Measurements from ENCODE around the gene CD47. TPM values are rescaled to one million over a fixed set of nuclear protein-coding genes. Genes with fewer than 3 reads are reported as not detected.

Gene CD47
- total RNA-seq, 2 experiments from 2014 or later = 58.6 to 104 TPM

- ATAC-seq (peak; percentile 33), DNase-seq (peak; percentile 70)
- Mint-ChIP-seq H3K4me1 (peaks cover 74% of the 10 kb centered on the region), H3K27me3 (no peaks in the 10 kb centered on the region), H3K36me3 (ENCODE audit: low read depth) (peaks cover 62% of the 10 kb centered on the region), H3K4me3 (peak overlapping the region; percentile 93), H3K9me3 (ENCODE audit: low read depth) (peaks cover 10% of the 10 kb centered on the region), H3K27ac (peak overlapping the region; percentile 99)
- ChIA-PET POLR2A (interaction anchor here (0.5 to 6.9 kb wide), 3 partner anchors 31 to 193 kb away, joined by 3 to 78 read pairs (median 4); partner anchors contain the start of gene CD47), CTCF (interaction anchor here (0.8 to 1.9 kb wide), 4 partner anchors 10 to 41 kb away, joined by 3 to 5 read pairs (median 4); no protein-coding TSS in a partner anchor)
- intact Hi-C loops (cut with DNase I, micrococcal nuclease) = loop anchor here (5.0 to 10.0 kb wide), 5 partner anchors 175 to 707 kb away; no protein-coding TSS in a partner anchor
Observed at GRCh38 chr3:108127301-108127988, 36.6 kb upstream of the CD47 start.

- Mint-ChIP-seq H3K27me3 (no peaks in the 10 kb centered on the region), H3K27ac (peak overlapping the region; percentile 96), H3K4me3 (peak overlapping the region; percentile 93), H3K36me3 (ENCODE audit: low read depth) (peaks cover 51% of the 10 kb centered on the region), H3K4me1 (peaks cover 71% of the 10 kb centered on the region), H3K9me3 (ENCODE audit: low read depth) (peaks cover 10% of the 10 kb centered on the region)
- intact Hi-C loops (cut with DNase I, micrococcal nuclease) = loop anchor here (5.0 to 10.0 kb wide), 5 partner anchors 176 to 708 kb away; no protein-coding TSS in a partner anchor
- no peak for ATAC-seq
- ChIA-PET CTCF (interaction anchor here (1.0 to 1.9 kb wide), 4 partner anchors 11 to 97 kb away, joined by 3 to 5 read pairs (median 4); partner anchors contain the start of gene IFT57), POLR2A (interaction anchor here (1.1 to 6.9 kb wide), 4 partner anchors 8 to 96 kb away, joined by 3 to 78 read pairs (median 6); partner anchors contain the start of genes CD47 and IFT57)
- no peak for DNase-seq
Observed at GRCh38 chr3:108126348-108126747, 35.5 kb upstream of the CD47 start.

DNA sequence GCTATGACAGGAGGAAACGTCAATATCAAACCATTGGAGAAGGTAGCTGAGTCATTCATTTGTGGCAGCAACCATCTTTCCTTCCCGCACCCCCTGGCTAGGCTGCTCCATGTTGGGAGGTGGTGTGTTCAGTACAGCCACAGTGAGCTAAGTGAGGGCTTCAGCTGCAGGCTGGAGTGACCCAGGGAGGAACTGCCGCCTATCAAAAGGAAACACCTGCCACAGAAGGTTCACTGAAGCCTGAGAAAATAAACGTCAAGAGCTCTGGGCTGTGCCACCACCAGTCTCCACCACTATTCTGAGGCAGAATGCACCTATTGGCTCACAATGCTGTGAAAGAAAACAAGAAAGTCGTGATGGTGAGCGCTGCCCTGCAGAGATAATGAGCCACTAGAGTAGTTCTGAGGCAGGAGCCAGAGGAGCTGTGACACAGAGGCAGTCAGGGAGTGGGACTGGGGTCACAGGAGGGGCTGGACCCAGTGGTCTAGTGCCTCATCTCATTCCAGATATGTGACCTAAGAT, 34.8 kb upstream of the CD47 start:
- H3K4me3 Mint-ChIP-seq = peak overlapping the region; percentile 93
- POLR2A ChIA-PET = interaction anchor here (0.8 to 6.9 kb wide), 8 partner anchors 9 to 263 kb away, joined by 3 to 78 read pairs (median 6); partner anchors contain the start of genes CD47 and IFT57

DNA sequence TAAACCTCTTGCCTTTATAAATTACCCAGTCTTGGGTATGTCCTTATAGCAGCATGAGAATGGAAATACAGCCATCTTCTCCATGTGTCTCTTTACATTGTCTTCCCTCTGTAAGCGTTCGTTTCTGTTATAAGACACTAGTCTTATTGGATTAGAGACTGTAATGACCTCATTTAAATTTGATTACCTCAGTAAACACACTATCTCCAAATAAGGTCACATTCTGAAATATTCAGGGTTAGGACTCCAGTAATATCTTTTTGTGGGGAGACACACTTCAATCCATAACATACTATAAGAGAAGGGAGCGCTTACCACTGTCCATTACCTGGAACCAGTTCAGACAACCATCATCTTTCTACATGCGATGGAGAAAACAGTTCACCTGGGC, 34.3 kb upstream of the CD47 start:
- Mint-ChIP-seq H3K36me3 (ENCODE audit: low read depth) (peaks cover 40% of the 10 kb centered on the region), H3K27ac (peak overlapping the region; percentile 96), H3K27me3 (no peaks in the 10 kb centered on the region), H3K4me1 (peaks cover 65% of the 10 kb centered on the region), H3K4me3 (peak overlapping the region; percentile 93), H3K9me3 (ENCODE audit: low read depth) (peaks cover 10% of the 10 kb centered on the region)
- ChIA-PET POLR2A (interaction anchor here (0.8 to 6.9 kb wide), 7 partner anchors 24 to 263 kb away, joined by 4 to 78 read pairs (median 6); partner anchors contain the start of genes CD47 and IFT57), CTCF (interaction anchor here (0.6 to 0.7 kb wide), 2 partner anchors 194 to 696 kb away, joined by 3 read pairs; no protein-coding TSS in a partner anchor)
- intact Hi-C loops (cut with DNase I, micrococcal nuclease) = loop anchor here (1.0 to 10.0 kb wide), 10 partner anchors 9 to 710 kb away; partner anchors contain the start of genes IFT57 (in 2 of the 2), CIP2A (in 1 of the 2) and DZIP3 (in 1 of the 2)
- no peak for DNase-seq
- ATAC-seq = peak; percentile 3

More for the DNA sequence above, 34.8 kb upstream of the CD47 start:
- intact Hi-C loops (cut with DNase I, micrococcal nuclease) = loop anchor here (1.0 to 10.0 kb wide), 10 partner anchors 9 to 709 kb away; partner anchors contain the start of genes IFT57 (in 2 of the 2), CIP2A (in 1 of the 2) and DZIP3 (in 1 of the 2)
- H3K36me3 Mint-ChIP-seq (ENCODE audit: low read depth) = peaks cover 44% of the 10 kb centered on the region
- DNase-seq (peak; percentile 74), ATAC-seq (peak; percentile 39)
- H3K27me3 Mint-ChIP-seq = no peaks in the 10 kb centered on the region
- H3K27ac Mint-ChIP-seq = peak overlapping the region; percentile 96
- peaks cover 69% of the 10 kb centered on the region for H3K4me1 Mint-ChIP-seq
- H3K9me3 Mint-ChIP-seq (ENCODE audit: low read depth) = peaks cover 10% of the 10 kb centered on the region
- CTCF ChIA-PET = interaction anchor here (0.6 to 1.9 kb wide), 4 partner anchors 39 to 696 kb away, joined by 3 to 5 read pairs (median 4); partner anchors contain the start of gene IFT57

- ChIA-PET CTCF (interaction anchor here (0.6 to 1.7 kb wide), 8 partner anchors 9 to 214 kb away, joined by 3 to 6 read pairs (median 4); no protein-coding TSS in a partner anchor), POLR2A (interaction anchor here (0.6 to 6.9 kb wide), 6 partner anchors 21 to 264 kb away, joined by 3 to 78 read pairs (median 4); partner anchors contain the start of gene CD47)
- ATAC-seq (peak; percentile 70), DNase-seq (peak; percentile 82)
- Mint-ChIP-seq H3K27me3 (no peaks in the 10 kb centered on the region), H3K4me1 (peaks cover 62% of the 10 kb centered on the region), H3K36me3 (ENCODE audit: low read depth) (peaks cover 36% of the 10 kb centered on the region), H3K9me3 (ENCODE audit: low read depth) (peaks cover 11% of the 10 kb centered on the region), H3K4me3 (peak overlapping the region; percentile 93), H3K27ac (peak overlapping the region; percentile 96)
- intact Hi-C loops (cut with DNase I, micrococcal nuclease) = loop anchor here (1.0 to 10.0 kb wide), 12 partner anchors 10 to 710 kb away; partner anchors contain the start of genes IFT57 (in 2 of the 2), CD47 (in 1 of the 2), CIP2A (in 1 of the 2) and DZIP3 (in 1 of the 2)
Observed at GRCh38 chr3:108124337-108125152, 33.7 kb upstream of the CD47 start.

DNA sequence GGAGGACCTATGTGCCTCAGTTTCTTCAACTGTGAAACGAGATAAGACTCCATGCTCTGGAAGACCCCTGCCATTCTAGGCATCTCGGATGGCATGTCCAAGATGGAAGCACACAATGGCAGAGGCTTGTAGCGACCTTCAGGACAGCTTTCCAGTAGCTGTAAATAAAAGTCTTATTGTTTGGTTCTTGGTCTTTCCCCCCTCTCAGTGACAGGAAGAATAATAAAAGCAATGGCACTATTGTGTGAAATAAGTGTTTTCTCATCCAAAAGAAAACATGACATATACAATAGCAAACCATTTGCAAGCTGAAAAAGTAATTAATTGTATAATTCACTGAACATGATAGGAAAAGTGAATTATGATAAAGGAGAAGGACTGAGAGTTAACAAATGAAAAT, 32.5 kb upstream of the CD47 start:
- ATAC-seq (no peak), DNase-seq (no peak)
- CTCF ChIA-PET = interaction anchor here (1.1 to 1.7 kb wide), 5 partner anchors 9 to 101 kb away, joined by 3 to 6 read pairs (median 5); no protein-coding TSS in a partner anchor
- H3K27ac Mint-ChIP-seq = peak overlapping the region; percentile 96
- intact Hi-C loops (cut with DNase I, micrococcal nuclease) = loop anchor here in 1 of 2 experiments (10.0 kb wide), 1 partner anchor 711 kb away; no protein-coding TSS in a partner anchor
- POLR2A ChIA-PET = interaction anchor here (1.2 to 6.9 kb wide), 2 partner anchors 32 to 711 kb away, joined by 3 to 78 read pairs; partner anchors contain the start of gene CD47
- peaks cover 13% of the 10 kb centered on the region for H3K9me3 Mint-ChIP-seq (ENCODE audit: low read depth)
- peaks cover 62% of the 10 kb centered on the region for H3K4me1 Mint-ChIP-seq
- no peak overlapping the region for H3K4me3 Mint-ChIP-seq
- no peaks in the 10 kb centered on the region for H3K27me3 Mint-ChIP-seq
- H3K36me3 Mint-ChIP-seq (ENCODE audit: low read depth) = peaks cover 24% of the 10 kb centered on the region

GRCh38 chr3:108122276-108122675, 31.4 kb upstream of the CD47 start:
- peaks cover 64% of the 10 kb centered on the region for H3K4me1 Mint-ChIP-seq
- ATAC-seq = no peak
- CTCF ChIA-PET = interaction anchor here (1.2 to 1.4 kb wide), 3 partner anchors 9 to 17 kb away, joined by 3 to 5 read pairs (median 4); no protein-coding TSS in a partner anchor

DNA sequence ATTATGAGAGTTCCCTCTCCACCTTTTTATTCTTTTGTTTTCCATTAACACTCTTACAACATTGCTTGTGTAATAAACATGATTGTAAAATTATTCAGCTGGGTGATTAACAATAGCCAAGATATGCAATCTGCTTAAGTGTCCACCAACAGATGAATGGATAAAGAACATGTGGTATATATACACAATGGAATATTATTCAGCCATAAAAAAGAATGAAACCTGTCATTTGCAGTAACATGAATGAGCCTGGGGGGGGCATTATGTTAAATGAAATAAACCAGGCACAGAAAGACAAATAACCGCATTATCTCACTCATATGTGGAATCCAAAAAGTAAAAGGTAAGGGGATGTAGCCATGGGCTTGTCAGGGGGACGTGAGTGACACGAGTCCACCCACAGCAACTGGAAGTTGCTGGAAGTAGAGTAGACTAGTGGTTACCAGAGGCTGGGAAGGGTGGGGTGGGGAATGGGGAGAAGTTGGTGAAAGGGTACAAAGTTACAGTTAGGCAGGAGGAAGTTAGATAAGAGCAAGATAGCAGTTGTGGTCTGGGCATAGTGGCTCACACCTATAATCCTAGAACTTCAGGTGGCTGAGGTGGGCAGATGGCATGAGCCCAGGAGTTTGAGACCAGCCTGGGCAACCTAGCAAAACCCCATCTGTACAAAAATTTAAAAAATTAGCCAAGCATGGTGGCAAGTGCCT, 28.7 kb upstream of the CD47 start:
- Mint-ChIP-seq H3K27me3 (no peaks in the 10 kb centered on the region), H3K27ac (peak overlapping the region; percentile 59), H3K4me1 (peaks cover 62% of the 10 kb centered on the region), H3K9me3 (ENCODE audit: low read depth) (peaks cover 6% of the 10 kb centered on the region), H3K4me3 (no peak overlapping the region), H3K36me3 (ENCODE audit: low read depth) (no peaks in the 10 kb centered on the region)
- DNase-seq = no peak
- POLR2A ChIA-PET = no interaction called here
- intact Hi-C loops (cut with DNase I, micrococcal nuclease) = loop anchor here in 1 of 2 experiments (10.0 kb wide), 1 partner anchor 715 kb away; no protein-coding TSS in a partner anchor
- CTCF ChIA-PET = no interaction called here
- ATAC-seq = no peak

More at GRCh38 chr3:108122276-108122675, 31.4 kb upstream of the CD47 start:
- intact Hi-C loops (cut with DNase I, micrococcal nuclease) = loop anchor here in 1 of 2 experiments (10.0 kb wide), 1 partner anchor 713 kb away; no protein-coding TSS in a partner anchor
- peaks cover 7% of the 10 kb centered on the region for H3K9me3 Mint-ChIP-seq (ENCODE audit: low read depth)
- H3K27ac Mint-ChIP-seq = no peak overlapping the region
- no peak overlapping the region for H3K4me3 Mint-ChIP-seq
- POLR2A ChIA-PET = interaction anchor here (0.7 to 6.9 kb wide), 2 partner anchors 31 to 49 kb away, joined by 3 to 78 read pairs; partner anchors contain the start of gene CD47
- H3K27me3 Mint-ChIP-seq = no peaks in the 10 kb centered on the region
- DNase-seq = no peak
- H3K36me3 Mint-ChIP-seq (ENCODE audit: low read depth) = peaks cover 16% of the 10 kb centered on the region

DNA sequence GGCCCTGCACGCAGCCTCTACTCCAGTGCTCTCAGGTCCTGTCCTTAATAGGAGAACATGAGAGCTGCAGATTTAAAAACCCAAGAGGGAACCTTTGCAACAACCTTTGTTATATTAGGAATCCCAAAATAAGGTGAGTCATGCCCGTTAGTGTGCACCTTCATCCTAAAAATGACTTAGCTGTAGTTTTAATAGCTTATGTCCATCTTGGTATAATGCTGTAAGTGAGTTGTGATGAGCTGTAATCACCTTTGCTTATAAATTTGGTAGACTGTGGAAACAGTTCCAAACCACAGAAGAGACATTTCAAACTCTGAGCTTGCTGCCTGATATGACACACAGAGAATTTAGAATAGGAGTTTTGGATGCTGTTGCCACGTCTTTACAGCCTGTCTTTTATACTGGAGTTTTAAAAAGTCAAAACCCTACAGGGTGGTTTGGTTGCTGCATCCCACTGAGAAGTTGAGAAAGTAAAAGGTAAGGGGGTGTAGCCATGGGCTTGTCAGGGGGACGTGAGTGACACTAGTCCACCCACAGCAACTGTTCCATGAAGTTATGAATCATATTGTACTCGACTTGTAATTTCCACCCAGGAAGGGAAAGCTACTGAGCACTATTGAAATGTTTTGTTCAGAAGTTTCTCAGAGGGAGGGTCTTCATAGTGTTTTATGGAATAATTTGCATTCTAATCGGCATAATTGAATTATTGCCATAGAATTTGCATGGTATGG, 27.4 kb upstream of the CD47 start:
- CTCF ChIA-PET = interaction anchor here (0.6 to 2.6 kb wide), 7 partner anchors 13 to 31 kb away, joined by 3 to 10 read pairs (median 4); no protein-coding TSS in a partner anchor
- Mint-ChIP-seq H3K4me1 (peaks cover 48% of the 10 kb centered on the region), H3K27ac (peak overlapping the region; percentile 66), H3K36me3 (ENCODE audit: low read depth) (no peaks in the 10 kb centered on the region), H3K27me3 (no peaks in the 10 kb centered on the region), H3K9me3 (ENCODE audit: low read depth) (peaks cover 6% of the 10 kb centered on the region), H3K4me3 (no peak overlapping the region)
- DNase-seq (peak; percentile 47), ATAC-seq (peak; percentile 90)
- intact Hi-C loops (cut with DNase I, micrococcal nuclease) = loop anchor here in 1 of 2 experiments (1.0 kb wide), 1 partner anchor 30 kb away; no protein-coding TSS in a partner anchor
- POLR2A ChIA-PET = interaction anchor here (0.6 to 2.4 kb wide), 7 partner anchors 17 to 302 kb away, joined by 3 to 18 read pairs (median 4); no protein-coding TSS in a partner anchor
